Activated CD4-positive, alpha-beta T cell treated with anti-CD3 and anti-CD28 coated beads, Interleukin-2, amount 50 U/mL, for 24 hours (primary cell): ENCODE results near the gene KCNMA1.

Experiments
- DNase-seq, 2 donors: peaks; one replicate each; pipeline ENCODE4 v3.0.0-alpha.2; 2020; ENCODE audit warnings: low read depth in 1 of 2, low spot score in 1 of 2

The KCNMA1 gene

GRCh38 chr10:77511498-77512218, 126.0 kb downstream of the KCNMA1 start:
- DNase-seq = no peak

- no peak for DNase-seq
These were observed 126.9 kb downstream of the KCNMA1 start for GRCh38 chr10:77510695-77511094.

GRCh38 chr10:77510294-77510693, 127.3 kb downstream of the KCNMA1 start:
- DNase-seq = no peak

- DNase-seq = no peak
These were observed 128.2 kb downstream of the KCNMA1 start for GRCh38 chr10:77509391-77509790.

GRCh38 chr10:77507291-77507880, 130.2 kb downstream of the KCNMA1 start:
- no peak for DNase-seq

GRCh38 chr10:77506517-77507200, 130.9 kb downstream of the KCNMA1 start:
- no peak for DNase-seq

GRCh38 chr10:77505431-77506334, 131.9 kb downstream of the KCNMA1 start:
- no peak for DNase-seq

GRCh38 chr10:77504873-77505257, 132.7 kb downstream of the KCNMA1 start:
- no peak for DNase-seq

- no peak for DNase-seq
These were observed 133.3 kb downstream of the KCNMA1 start for GRCh38 chr10:77504196-77504872.

- DNase-seq = no peak
These were observed 135.8 kb downstream of the KCNMA1 start for GRCh38 chr10:77501846-77502261.

- no peak for DNase-seq
These were observed 136.3 kb downstream of the KCNMA1 start for GRCh38 chr10:77501152-77501845.

GRCh38 chr10:77500754-77501151, 136.9 kb downstream of the KCNMA1 start:
- no peak for DNase-seq

GRCh38 chr10:77498829-77499228, 138.8 kb downstream of the KCNMA1 start:
- DNase-seq = no peak

- DNase-seq = no peak
These were observed 139.4 kb downstream of the KCNMA1 start for GRCh38 chr10:77498210-77498609.

- DNase-seq = no peak
These were observed 139.9 kb downstream of the KCNMA1 start for GRCh38 chr10:77497748-77498147.

- DNase-seq = no peak
These were observed 140.6 kb downstream of the KCNMA1 start for GRCh38 chr10:77496941-77497420.

- DNase-seq = no peak
These were observed 142.7 kb downstream of the KCNMA1 start for GRCh38 chr10:77494756-77495541.

- no peak for DNase-seq
These were observed 143.3 kb downstream of the KCNMA1 start for GRCh38 chr10:77494327-77494726.

- DNase-seq = no peak
These were observed 143.8 kb downstream of the KCNMA1 start for GRCh38 chr10:77493851-77494261.
